Mononuclear cell (primary cell): Measurements from ENCODE around the gene TRIO. TPM values are rescaled to one million over a fixed set of nuclear protein-coding genes. Genes with fewer than 3 reads are reported as not detected.

Experiments used
- H3K27me3 ChIP-seq: 2 replicates; pipeline ENCODE4 v1.6.0; 2011; ENCODE audit warnings: low read length, control low read depth; ENCODE audit not compliant: insufficient read depth
- H3K4me1 ChIP-seq: 2 replicates; pipeline ENCODE4 v1.5.1; 2011; ENCODE audit warnings: mild to moderate bottlenecking, low read length, control low read depth; ENCODE audit not compliant: insufficient read depth
- H3K4me3 ChIP-seq: 2 replicates; pipeline ENCODE4 v1.5.1; 2011; ENCODE audit warnings: mild to moderate bottlenecking, low read length, moderate library complexity
- H3K9me3 ChIP-seq: 2 replicates; pipeline ENCODE4 v1.5.1; 2011; ENCODE audit warnings: low read depth, mild to moderate bottlenecking, control low read depth, low read length
- total RNA-seq: library from RNA; depleted of rRNA; stranded (reverse); fragments of >200 nt; gene quantifications from one replicate; pipeline ENCODE4 v1.2.3, GENCODE V29; 2012

Gene TRIO
- total RNA-seq, 1 donor: 48.9 TPM

DNA sequence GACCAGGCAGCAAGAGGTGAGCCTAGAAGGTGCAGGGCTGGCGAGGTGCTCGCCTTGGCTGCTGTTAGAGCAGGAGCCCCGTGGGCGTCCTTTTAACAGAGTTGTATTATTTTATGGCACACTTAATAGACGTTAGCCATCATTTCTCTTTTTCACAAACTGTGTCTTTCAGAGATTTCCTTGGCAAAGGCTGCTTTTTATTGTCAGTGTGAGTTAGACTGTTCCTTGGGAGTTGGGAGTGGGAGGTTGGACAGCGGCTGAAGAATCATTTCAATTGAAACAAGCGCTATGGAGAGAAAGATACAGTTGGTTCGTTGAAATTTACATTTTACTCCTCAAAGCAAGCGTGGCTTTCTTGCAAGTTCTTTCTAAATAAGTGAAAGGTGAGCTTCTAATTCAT is 133.2 kb downstream of the TRIO start:
- Histone ChIP-seq H3K27me3 (no peaks in the 10 kb centered on the region), H3K4me1 (no peaks in the 10 kb centered on the region), H3K9me3 (no peaks in the 10 kb centered on the region), H3K4me3 (no peak overlapping the region)

GRCh38 chr5:14277385-14278320 is 134.5 kb downstream of the TRIO start:
- no peaks in the 10 kb centered on the region for H3K27me3 ChIP-seq
- no peak overlapping the region for H3K4me3 ChIP-seq
- H3K4me1 ChIP-seq: no peaks in the 10 kb centered on the region
- H3K9me3 ChIP-seq: no peaks in the 10 kb centered on the region

DNA sequence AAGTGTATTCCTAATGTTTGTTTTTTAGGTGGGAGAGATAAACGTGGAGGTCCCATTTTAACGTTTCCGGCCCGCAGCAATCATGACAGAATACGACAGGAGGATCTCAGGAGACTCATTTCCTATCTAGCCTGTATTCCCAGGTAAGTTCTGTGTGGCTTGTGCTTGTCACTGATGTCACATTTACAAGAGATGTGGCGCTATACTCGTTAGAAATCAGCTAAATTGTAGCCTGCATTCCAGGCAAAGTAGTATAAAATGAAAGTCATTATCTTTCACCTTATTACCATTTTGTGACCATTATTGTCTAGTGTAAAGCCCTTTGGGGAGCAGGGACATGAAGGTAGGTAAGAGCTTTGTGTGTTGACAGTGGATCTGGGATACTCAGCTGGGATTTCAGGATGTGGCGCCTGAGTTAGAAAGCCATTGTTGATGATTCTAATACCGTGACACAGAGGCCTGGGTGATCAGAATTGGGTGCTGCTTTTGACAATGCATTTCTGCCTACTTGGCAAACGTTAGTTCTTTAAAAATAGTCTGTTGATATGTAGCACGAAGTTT is 137.2 kb downstream of the TRIO start:
- Histone ChIP-seq H3K27me3 (no peaks in the 10 kb centered on the region), H3K9me3 (no peaks in the 10 kb centered on the region), H3K4me1 (no peaks in the 10 kb centered on the region), H3K4me3 (no peak overlapping the region)

- Histone ChIP-seq H3K4me3 (no peak overlapping the region), H3K27me3 (no peaks in the 10 kb centered on the region), H3K9me3 (no peaks in the 10 kb centered on the region), H3K4me1 (peaks cover 7% of the 10 kb centered on the region)
Observed at GRCh38 chr5:14281746-14282181, 138.6 kb downstream of the TRIO start.

DNA sequence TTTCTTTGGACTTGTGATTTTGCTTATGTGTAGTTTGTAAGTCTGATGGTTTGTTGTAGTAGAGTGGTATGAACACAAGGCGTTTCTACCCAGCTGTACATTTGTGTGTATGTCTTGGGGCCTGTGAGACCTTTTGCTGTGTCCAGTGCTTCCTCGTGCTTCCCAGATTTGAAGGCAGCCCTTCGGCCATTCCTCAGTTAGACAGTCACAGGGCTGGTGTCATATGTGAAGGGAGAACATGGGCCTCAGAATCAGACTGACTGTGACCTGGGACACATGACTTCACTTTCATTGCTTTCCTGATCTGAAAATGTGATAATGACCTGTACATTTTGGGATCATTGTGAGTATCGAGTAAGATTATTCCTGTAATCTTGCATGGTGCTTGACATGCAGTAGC is 140.0 kb downstream of the TRIO start:
- H3K4me1 ChIP-seq: peaks cover 14% of the 10 kb centered on the region
- no peaks in the 10 kb centered on the region for H3K9me3 ChIP-seq
- H3K4me3 ChIP-seq: no peak overlapping the region
- no peaks in the 10 kb centered on the region for H3K27me3 ChIP-seq

- H3K27me3 ChIP-seq: no peaks in the 10 kb centered on the region
- H3K9me3 ChIP-seq: no peaks in the 10 kb centered on the region
- H3K4me3 ChIP-seq: no peak overlapping the region
- H3K4me1 ChIP-seq: peaks cover 14% of the 10 kb centered on the region
Observed at GRCh38 chr5:14284392-14285148, 141.4 kb downstream of the TRIO start.

- Histone ChIP-seq H3K4me1 (peaks cover 14% of the 10 kb centered on the region), H3K4me3 (no peak overlapping the region), H3K9me3 (no peaks in the 10 kb centered on the region), H3K27me3 (no peaks in the 10 kb centered on the region)
Observed at GRCh38 chr5:14286007-14286406, 142.9 kb downstream of the TRIO start.

DNA sequence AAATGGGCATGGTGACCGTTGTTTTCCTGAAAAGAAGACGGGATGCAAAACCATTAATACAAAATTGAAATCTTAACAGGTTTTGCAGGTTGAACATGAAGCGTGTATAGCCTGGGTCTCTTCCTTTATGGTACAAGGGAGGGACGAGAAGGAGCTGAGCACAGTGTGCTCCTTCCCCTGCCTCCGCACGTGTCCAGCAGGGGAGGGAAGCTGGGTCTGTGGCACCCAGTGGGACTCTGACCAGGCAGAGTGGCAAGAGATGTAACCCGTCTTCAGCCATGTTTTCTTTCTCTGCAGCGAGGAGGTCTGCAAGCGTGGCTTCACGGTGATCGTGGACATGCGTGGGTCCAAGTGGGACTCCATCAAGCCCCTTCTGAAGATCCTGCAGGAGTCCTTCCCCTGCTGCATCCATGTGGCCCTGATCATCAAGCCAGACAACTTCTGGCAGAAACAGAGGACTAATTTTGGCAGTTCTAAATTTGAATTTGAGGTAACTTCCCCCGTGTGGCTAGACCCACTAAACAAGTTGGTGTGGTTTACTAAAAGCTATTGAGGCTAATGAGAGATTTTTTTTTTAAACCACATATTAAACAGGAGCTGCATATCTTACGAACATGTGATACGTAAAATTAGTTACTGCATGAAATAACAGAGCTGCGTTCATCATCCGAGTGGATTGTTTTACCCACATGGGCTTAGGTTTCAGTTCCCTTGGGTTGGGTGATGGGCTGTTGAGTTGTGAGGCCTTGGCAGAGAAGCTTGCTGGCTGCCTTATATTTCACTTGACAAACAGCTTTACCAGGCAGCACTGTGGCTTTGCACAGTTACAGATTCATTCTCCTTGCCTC is 143.7 kb downstream of the TRIO start:
- peaks cover 14% of the 10 kb centered on the region for H3K4me1 ChIP-seq

DNA sequence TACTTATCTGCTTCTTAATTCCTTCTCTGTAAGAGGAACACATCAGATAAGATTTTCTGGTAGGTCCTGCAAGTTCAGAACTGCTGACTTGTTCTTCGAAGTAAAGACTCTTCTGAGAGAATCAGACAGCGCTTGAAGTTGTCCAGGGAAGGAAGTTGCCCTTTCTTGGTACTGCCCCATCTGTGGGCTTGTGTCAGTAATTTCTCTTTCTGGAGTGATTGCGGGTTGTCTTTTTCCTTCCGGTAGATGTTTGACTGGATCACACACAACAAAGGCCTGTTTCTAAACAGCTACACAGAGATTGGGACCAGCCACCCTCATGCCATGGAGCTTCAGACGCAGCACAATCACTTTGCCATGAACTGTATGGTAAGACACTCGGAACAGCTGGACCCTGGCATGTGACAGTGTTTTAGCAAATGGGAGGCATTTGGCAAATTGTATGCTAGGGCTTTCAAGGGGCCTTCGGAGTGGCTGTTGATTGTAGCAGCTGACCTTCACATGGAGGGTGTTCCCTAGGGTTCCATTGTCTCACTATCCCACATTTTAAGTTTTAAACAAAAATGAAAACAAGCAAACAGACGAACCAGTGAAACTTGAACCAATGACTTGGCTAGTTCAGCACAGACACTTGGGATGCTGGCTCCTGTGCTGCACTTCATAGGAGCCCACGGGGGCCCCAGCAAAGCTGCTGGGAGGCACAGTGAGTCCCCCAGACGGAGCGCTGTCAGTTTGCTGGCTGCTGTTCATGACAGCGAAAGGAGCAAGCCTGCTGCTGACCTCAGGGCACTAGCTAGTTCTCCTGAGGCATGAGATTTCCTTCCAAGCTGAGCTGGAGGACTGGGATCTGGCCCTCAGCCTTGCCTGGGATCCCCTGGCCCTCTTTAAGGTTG is 149.9 kb downstream of the TRIO start:
- Histone ChIP-seq H3K9me3 (no peaks in the 10 kb centered on the region), H3K4me1 (no peaks in the 10 kb centered on the region), H3K4me3 (no peak overlapping the region), H3K27me3 (no peaks in the 10 kb centered on the region)

More for the DNA sequence above, 143.7 kb downstream of the TRIO start:
- Histone ChIP-seq H3K9me3 (no peaks in the 10 kb centered on the region), H3K27me3 (no peaks in the 10 kb centered on the region), H3K4me3 (no peak overlapping the region)

DNA sequence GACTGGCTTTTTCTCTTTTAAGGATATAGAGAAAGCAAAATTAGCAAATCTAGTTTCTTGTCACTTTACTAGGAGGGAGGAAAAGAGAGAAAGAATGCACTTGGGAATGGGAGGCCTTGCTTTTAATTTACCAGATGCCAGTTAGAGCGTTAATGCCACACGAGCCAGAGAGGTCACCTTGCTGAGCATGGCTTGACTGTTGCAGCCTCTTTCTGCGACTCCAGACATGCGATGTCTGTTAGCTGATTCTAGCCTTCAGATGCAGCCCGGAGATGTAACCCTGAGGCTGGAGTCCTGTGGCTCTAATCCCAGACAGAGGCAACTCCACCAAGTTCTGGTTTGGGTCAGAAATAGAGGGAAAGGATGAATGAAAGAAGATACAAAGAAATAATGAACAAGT is 152.5 kb downstream of the TRIO start:
- no peak overlapping the region for H3K4me3 ChIP-seq
- no peaks in the 10 kb centered on the region for H3K4me1 ChIP-seq
- no peaks in the 10 kb centered on the region for H3K9me3 ChIP-seq
- H3K27me3 ChIP-seq: no peaks in the 10 kb centered on the region

- Histone ChIP-seq H3K4me1 (no peaks in the 10 kb centered on the region), H3K4me3 (no peak overlapping the region), H3K27me3 (no peaks in the 10 kb centered on the region), H3K9me3 (no peaks in the 10 kb centered on the region)
Observed at GRCh38 chr5:14296533-14297331, 153.6 kb downstream of the TRIO start.

GRCh38 chr5:14297697-14298096 is 154.6 kb downstream of the TRIO start:
- H3K4me1 ChIP-seq: no peaks in the 10 kb centered on the region
- H3K27me3 ChIP-seq: no peaks in the 10 kb centered on the region
- no peaks in the 10 kb centered on the region for H3K9me3 ChIP-seq
- no peak overlapping the region for H3K4me3 ChIP-seq

DNA sequence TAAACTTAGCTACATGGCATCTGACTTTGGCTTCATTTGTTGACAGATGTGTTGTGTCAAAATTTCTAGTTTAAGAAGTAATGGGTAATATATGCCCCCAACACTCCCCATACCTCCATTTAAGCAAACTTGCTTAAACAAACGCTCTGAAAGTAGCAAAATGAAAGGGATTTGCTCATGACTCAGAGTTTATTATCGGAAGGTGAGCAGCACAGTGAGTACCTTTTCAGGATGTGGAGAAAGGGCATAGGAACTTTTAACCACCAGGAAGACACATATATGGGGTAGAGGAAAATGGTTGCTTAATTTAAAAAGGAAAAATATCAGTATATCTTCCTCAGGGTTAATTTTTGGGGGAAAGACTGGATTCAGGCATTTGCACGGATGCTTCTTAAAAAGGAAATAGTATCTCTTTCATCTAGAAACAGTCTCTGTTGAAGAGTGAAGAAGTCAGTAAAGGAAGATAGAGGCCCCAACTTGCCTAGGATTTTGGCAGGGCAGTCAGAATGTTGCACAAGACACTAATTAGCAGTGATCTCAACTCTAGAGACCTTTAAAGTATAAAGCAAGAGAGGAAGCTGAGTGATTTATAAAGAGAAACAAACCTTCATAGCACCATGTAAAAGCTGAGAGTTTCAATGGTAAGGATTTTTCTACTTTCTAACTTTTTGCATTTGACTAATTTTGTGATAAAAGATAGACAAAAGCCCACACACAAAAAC is 155.1 kb downstream of the TRIO start:
- Histone ChIP-seq H3K9me3 (no peaks in the 10 kb centered on the region), H3K4me3 (no peak overlapping the region), H3K27me3 (no peaks in the 10 kb centered on the region), H3K4me1 (no peaks in the 10 kb centered on the region)
